Trophoblast cell (in vitro differentiated cells and primary cell): ENCODE measurements around the gene DAPK3.

ENCODE experiments used
- DNase-seq, 2 donors: peaks; one replicate each; pipeline ENCODE4 v3.0.0-alpha.2; 2016
- H2AFZ ChIP-seq: 2 replicates; pipeline ENCODE4 v1.6.1; 2013; ENCODE audit warnings: low read length, moderate library complexity, mild to moderate bottlenecking; ENCODE audit not compliant: insufficient read depth, poor library complexity
- H2AK5ac ChIP-seq: 2 replicates; pipeline ENCODE4 v1.6.1; 2013; ENCODE audit warnings: mild to moderate bottlenecking, low read length
- H2BK120ac ChIP-seq: 2 replicates; pipeline ENCODE4 v1.6.1; 2013; ENCODE audit warnings: low read length, mild to moderate bottlenecking, moderate library complexity; ENCODE audit not compliant: insufficient read depth, poor library complexity
- H2BK12ac ChIP-seq: 2 replicates; pipeline ENCODE4 v1.6.1; 2013; ENCODE audit warnings: mild to moderate bottlenecking, low read length, moderate library complexity
- H2BK5ac ChIP-seq: 2 replicates; pipeline ENCODE4 v1.6.1; 2013; ENCODE audit warnings: low read length, low read depth, moderate library complexity, mild to moderate bottlenecking; ENCODE audit not compliant: poor library complexity
- H3K14ac ChIP-seq: 2 replicates; pipeline ENCODE4 v1.6.1; 2013; ENCODE audit warnings: mild to moderate bottlenecking, low read length
- H3K18ac ChIP-seq: 2 replicates; pipeline ENCODE4 v1.6.1; 2013; ENCODE audit warnings: mild to moderate bottlenecking, low read length
- H3K23ac ChIP-seq: 2 replicates; pipeline ENCODE4 v1.6.1; 2013; ENCODE audit warnings: low read length
- H3K27ac ChIP-seq: 2 replicates; pipeline ENCODE4 v1.5.1; 2013; ENCODE audit warnings: low read depth, mild to moderate bottlenecking, inconsistent platforms, low read length, moderate library complexity
- H3K27me3 ChIP-seq: 2 replicates; pipeline ENCODE4 v1.6.1; 2013; ENCODE audit warnings: inconsistent platforms, mild to moderate bottlenecking, low read length, moderate library complexity; ENCODE audit not compliant: insufficient read depth
- H3K36me3 ChIP-seq, 2 experiments: 1 replicate in 1 of 2; 2 replicates in 1 of 2; pipeline ENCODE4 v1.6.1; 2013; ENCODE audit warnings: low read length in 2 of 2, mild to moderate bottlenecking in 2 of 2, moderate library complexity in 1 of 2; ENCODE audit not compliant: insufficient read depth in 2 of 2, control insufficient read depth in 1 of 2
- H3K4ac ChIP-seq: 2 replicates; pipeline ENCODE4 v1.6.1; 2013; ENCODE audit warnings: low read depth, mild to moderate bottlenecking, low read length, moderate library complexity
- H3K4me1 ChIP-seq, 2 experiments: 1 replicate in 1 of 2; 2 replicates in 1 of 2; pipeline ENCODE4 v1.6.1; 2013; ENCODE audit warnings: low read length in 2 of 2, mild to moderate bottlenecking in 2 of 2, moderate library complexity in 1 of 2; ENCODE audit not compliant: insufficient read depth in 2 of 2, control insufficient read depth in 1 of 2
- H3K4me2 ChIP-seq: 2 replicates; pipeline ENCODE4 v1.6.1; 2013; ENCODE audit warnings: inconsistent platforms, mild to moderate bottlenecking, low read length, moderate library complexity
- H3K4me3 ChIP-seq: 2 replicates; pipeline ENCODE4 v1.5.1; 2013; ENCODE audit warnings: mild to moderate bottlenecking, low read depth, low read length, inconsistent platforms
- H3K79me1 ChIP-seq: one replicate; pipeline ENCODE4 v1.6.1; 2013; ENCODE audit warnings: low read length
- H3K79me2 ChIP-seq: 2 replicates; pipeline ENCODE4 v1.6.1; 2013; ENCODE audit warnings: low read length, mild to moderate bottlenecking; ENCODE audit not compliant: control insufficient read depth, insufficient read depth, poor library complexity
- H3K9ac ChIP-seq: 2 replicates; pipeline ENCODE4 v1.6.1; 2013; ENCODE audit warnings: mild to moderate bottlenecking, low read length
- H3K9me3 ChIP-seq: 2 replicates; pipeline ENCODE4 v1.6.1; 2013; ENCODE audit warnings: low read depth, mild to moderate bottlenecking, control low read depth, inconsistent platforms, low read length; ENCODE audit not compliant: insufficient read depth
- H4K12ac ChIP-seq: 2 replicates; pipeline ENCODE4 v1.6.1; 2013; ENCODE audit warnings: low read depth, mild to moderate bottlenecking, low read length, moderate library complexity
- H4K8ac ChIP-seq: 2 replicates; pipeline ENCODE4 v1.6.1; 2013; ENCODE audit warnings: low read depth, mild to moderate bottlenecking, low read length, moderate library complexity
- H4K91ac ChIP-seq: one replicate; pipeline ENCODE4 v1.6.1; 2013; ENCODE audit warnings: low read depth, mild to moderate bottlenecking, low read length, moderate library complexity
- WGBS: extraction: QIAGEN DNeasy Blood & Tissue Kit; methylation state at CpG from one replicate; pipeline ENCODE4 v1.1.7; 2013; ENCODE audit warnings: missing lambda C conversion rate; ENCODE audit not compliant: insufficient read length, insufficient coverage; ENCODE audit errors: extremely low coverage; 5-methylcytosine and 5-hydroxymethylcytosine counted together

Gene DAPK3

GRCh38 chr19:3966051-3967017 is 4.6 kb downstream of the DAPK3 start:
- no peak overlapping the region for H4K12ac ChIP-seq
- H3K4me3 ChIP-seq: no peak overlapping the region
- H2BK120ac ChIP-seq: peak overlapping the region; percentile 5
- no peak overlapping the region for H3K4me2 ChIP-seq
- peak overlapping the region; percentile 48 for H3K18ac ChIP-seq
- peak in 1 of 2 donors; percentile 55 for DNase-seq
- H3K79me1 ChIP-seq: peaks cover 27% of the 10 kb centered on the region
- H2AFZ ChIP-seq: no peak overlapping the region
- no peak overlapping the region for H3K9ac ChIP-seq
- H3K36me3 ChIP-seq: peaks cover 62 to 64% of the 10 kb centered on the region in 2 experiments
- no peak overlapping the region for H4K8ac ChIP-seq
- WGBS: no CpG with 5 or more reads among the region's 30 CpGs
- peaks cover 4% of the 10 kb centered on the region for H3K9me3 ChIP-seq
- peaks cover 25% of the 10 kb centered on the region in 2 experiments for H3K4me1 ChIP-seq
- H3K27ac ChIP-seq: no peak overlapping the region
- peak overlapping the region; percentile 82 for H3K4ac ChIP-seq
- H2AK5ac ChIP-seq: no peak overlapping the region
- H3K23ac ChIP-seq: no peak overlapping the region
- H3K79me2 ChIP-seq: peaks cover 38% of the 10 kb centered on the region
- no peaks in the 10 kb centered on the region for H3K27me3 ChIP-seq
- no peak overlapping the region for H2BK5ac ChIP-seq
- no peak overlapping the region for H2BK12ac ChIP-seq
- no peak overlapping the region for H3K14ac ChIP-seq
- H4K91ac ChIP-seq: no peak overlapping the region

- Histone ChIP-seq H3K23ac (no peak overlapping the region), H3K4ac (peak overlapping the region; percentile 4), H3K79me1 (peaks cover 13% of the 10 kb centered on the region), H4K8ac (no peak overlapping the region), H3K18ac (peak overlapping the region; percentile 49), H2AFZ (no peak overlapping the region), H4K12ac (no peak overlapping the region), H3K79me2 (peaks cover 25% of the 10 kb centered on the region), H3K4me3 (no peak overlapping the region), H3K27me3 (no peaks in the 10 kb centered on the region), H3K9me3 (peaks cover 4% of the 10 kb centered on the region), H3K36me3 (peaks cover 77 to 82% of the 10 kb centered on the region in 2 experiments), H2AK5ac (no peak overlapping the region), H3K4me1 (peaks cover 22 to 25% of the 10 kb centered on the region in 2 experiments), H3K14ac (no peak overlapping the region), H2BK5ac (no peak overlapping the region), H3K27ac (no peak overlapping the region), H4K91ac (no peak overlapping the region), H3K4me2 (no peak overlapping the region), H2BK12ac (peak overlapping the region; percentile 4), H3K9ac (no peak overlapping the region), H2BK120ac (no peak overlapping the region)
- DNase-seq: peak; percentile 77 to 79
- no CpG with 5 or more reads among the region's 60 CpGs for WGBS
Measured at GRCh38 chr19:3964256-3965194, 6.4 kb downstream of the DAPK3 start.

- H3K23ac ChIP-seq: no peak overlapping the region
- H4K91ac ChIP-seq: no peak overlapping the region
- no peak overlapping the region for H3K14ac ChIP-seq
- peaks cover 86 to 90% of the 10 kb centered on the region in 2 experiments for H3K36me3 ChIP-seq
- no CpG with 5 or more reads among the region's 35 CpGs for WGBS
- H2BK12ac ChIP-seq: no peak overlapping the region
- H2BK5ac ChIP-seq: no peak overlapping the region
- peaks cover 8% of the 10 kb centered on the region for H3K79me1 ChIP-seq
- H3K4ac ChIP-seq: no peak overlapping the region
- H3K9ac ChIP-seq: no peak overlapping the region
- no peak overlapping the region for H2BK120ac ChIP-seq
- H3K27ac ChIP-seq: no peak overlapping the region
- H3K4me1 ChIP-seq: peaks cover 18 to 21% of the 10 kb centered on the region in 2 experiments
- peaks cover 8% of the 10 kb centered on the region for H3K9me3 ChIP-seq
- peak; percentile 98 to 99 for DNase-seq
- no peak overlapping the region for H2AK5ac ChIP-seq
- H3K27me3 ChIP-seq: no peaks in the 10 kb centered on the region
- no peak overlapping the region for H4K8ac ChIP-seq
- no peak overlapping the region for H4K12ac ChIP-seq
- H3K79me2 ChIP-seq: peaks cover 21% of the 10 kb centered on the region
- peak overlapping the region; percentile 36 for H3K18ac ChIP-seq
- H3K4me3 ChIP-seq: no peak overlapping the region
- H3K4me2 ChIP-seq: no peak overlapping the region
- H2AFZ ChIP-seq: no peak overlapping the region
Measured at GRCh38 chr19:3963458-3964255, 7.2 kb downstream of the DAPK3 start.

- H3K79me2 ChIP-seq: peaks cover 3% of the 10 kb centered on the region
- H3K4me2 ChIP-seq: no peak overlapping the region
- H2BK120ac ChIP-seq: no peak overlapping the region
- H4K12ac ChIP-seq: no peak overlapping the region
- H3K9me3 ChIP-seq: peaks cover 7% of the 10 kb centered on the region
- H3K4me3 ChIP-seq: no peak overlapping the region
- H3K9ac ChIP-seq: no peak overlapping the region
- no peak overlapping the region for H2AK5ac ChIP-seq
- H2AFZ ChIP-seq: no peak overlapping the region
- DNase-seq: no peak
- no peak overlapping the region for H3K23ac ChIP-seq
- H4K91ac ChIP-seq: no peak overlapping the region
- H3K27ac ChIP-seq: no peak overlapping the region
- no peak overlapping the region for H2BK5ac ChIP-seq
- peaks cover 2 to 3% of the 10 kb centered on the region in 2 experiments for H3K4me1 ChIP-seq
- no peak overlapping the region for H2BK12ac ChIP-seq
- no peak overlapping the region for H3K4ac ChIP-seq
- peaks cover 87 to 88% of the 10 kb centered on the region in 2 experiments for H3K36me3 ChIP-seq
- no peak overlapping the region for H3K18ac ChIP-seq
- H3K27me3 ChIP-seq: no peaks in the 10 kb centered on the region
- no peak overlapping the region for H4K8ac ChIP-seq
- no CpG with 5 or more reads among the region's 24 CpGs for WGBS
- H3K14ac ChIP-seq: no peak overlapping the region
- no peaks in the 10 kb centered on the region for H3K79me1 ChIP-seq
Measured at GRCh38 chr19:3961007-3961406, 9.9 kb downstream of the DAPK3 start.
